GM23338 (cell line): ENCODE data around the gene BAAT. TPM values are rescaled to one million over a fixed set of nuclear protein-coding genes. Genes with fewer than 3 reads are reported as not detected.

Experiments
- ATAC-seq: fragments of 200-7000 bp; cut with Tn5 transposase; 3 replicates; pipeline ENCODE4 v1.9.1; 2020
- DNase-seq: peaks from one replicate; pipeline ENCODE4 v3.0.0-alpha.2; 2015; ENCODE audit warnings: low spot score
- H2AFZ ChIP-seq: fragments of 200-600 bp; sonication (generic); 2 replicates; pipeline ENCODE4 v1.8.0; 2016; ENCODE audit warnings: antibody characterized with exemption, mild to moderate bottlenecking, moderate library complexity
- H3F3A ChIP-seq: fragments of 200-600 bp; sonication (generic); replicated peaks from 2 replicates; pipeline ENCODE4 v1.8.0; 2017; ENCODE audit warnings: antibody characterized with exemption, mixed run types, low read depth
- H3K27ac ChIP-seq: fragments of 200-600 bp; sonication (generic); 2 replicates; pipeline ENCODE4 v1.6.1; 2016; ENCODE audit warnings: low read depth
- H3K27me3 ChIP-seq: fragments of 200-600 bp; sonication (generic); 2 replicates; pipeline ENCODE4 v1.8.0; 2016; ENCODE audit warnings: mild to moderate bottlenecking, mixed run types, moderate library complexity; ENCODE audit not compliant: insufficient read depth
- H3K36me3 ChIP-seq: fragments of 200-600 bp; sonication (generic); 2 replicates; pipeline ENCODE4 v1.8.0; 2016; ENCODE audit warnings: mild to moderate bottlenecking; ENCODE audit not compliant: insufficient read depth
- H3K4me1 ChIP-seq: fragments of 200-600 bp; sonication (generic); 2 replicates; pipeline ENCODE4 v1.8.0; 2016; ENCODE audit warnings: mild to moderate bottlenecking, moderate library complexity; ENCODE audit not compliant: insufficient read depth
- H3K4me2 ChIP-seq: fragments of 200-600 bp; sonication (generic); 2 replicates; pipeline ENCODE4 v1.7.1; 2017; ENCODE audit warnings: mixed run types
- H3K4me3 ChIP-seq: fragments of 200-600 bp; sonication (generic); 2 replicates; pipeline ENCODE4 v1.6.1; 2016; ENCODE audit warnings: mixed run types
- H3K79me2 ChIP-seq: fragments of 200-600 bp; sonication (generic); replicated peaks from 2 replicates; pipeline ENCODE4 v1.8.0; 2017; ENCODE audit warnings: mild to moderate bottlenecking; ENCODE audit not compliant: insufficient read depth
- H3K9me2 ChIP-seq: fragments of 200-600 bp; sonication (generic); 2 replicates; pipeline ENCODE4 v1.8.0; 2017; ENCODE audit not compliant: insufficient read depth
- H4K20me1 ChIP-seq: fragments of 200-600 bp; sonication (generic); replicated peaks from 2 replicates; pipeline ENCODE4 v1.8.0; 2017; ENCODE audit warnings: mild to moderate bottlenecking; ENCODE audit not compliant: insufficient read depth
- H3K27ac Mint-ChIP-seq: 2 replicates; pipeline ENCODE4 v1.8.0; 2020; ENCODE audit warnings: inconsistent platforms, mild to moderate bottlenecking, moderate library complexity, mixed read lengths
- H3K27me3 Mint-ChIP-seq: 3 replicates; pipeline ENCODE4 v1.8.0; 2022; ENCODE audit warnings: low read depth, mild to moderate bottlenecking, moderate library complexity, mixed read lengths, inconsistent platforms; ENCODE audit not compliant: insufficient read depth, poor library complexity
- H3K36me3 Mint-ChIP-seq: 3 replicates; pipeline ENCODE4 v1.8.0; 2021; ENCODE audit warnings: low read depth, mild to moderate bottlenecking, inconsistent platforms, moderate library complexity, mixed read lengths
- H3K4me1 Mint-ChIP-seq: 3 replicates; pipeline ENCODE4 v1.8.0; 2020; ENCODE audit warnings: mild to moderate bottlenecking, inconsistent platforms, mixed read lengths
- H3K4me3 Mint-ChIP-seq: 3 replicates; pipeline ENCODE4 v1.8.0; 2021; ENCODE audit warnings: moderate library complexity, mild to moderate bottlenecking, inconsistent platforms, mixed read lengths
- H3K9me3 Mint-ChIP-seq: 3 replicates; pipeline ENCODE4 v1.8.0; 2020; ENCODE audit warnings: moderate library complexity, mild to moderate bottlenecking, inconsistent platforms, mixed read lengths
- CREB1 ChIP-seq: fragments of 250-450 bp; sonication (Bioruptor Pico); IDR thresholded peaks from 2 replicates; pipeline ENCODE4 v1.5.0; 2020; ENCODE audit warnings: low read depth, mild to moderate bottlenecking, moderate library complexity
- CTCF ChIP-seq, 2 experiments: fragments of 200-600 bp in 1 of 2; sonication (generic) in 1 of 2; conservative IDR thresholded peaks; 2 replicates each; pipeline versions ENCODE4 v1.5.1 to v1.6.1; 2016 to 2017; ENCODE audit warnings: antibody characterized with exemption in 2 of 2, low read depth in 2 of 2, mild to moderate bottlenecking in 2 of 2, moderate library complexity in 1 of 2
- EZH2 ChIP-seq: fragments of 200-600 bp; sonication (generic); IDR thresholded peaks from one replicate; pipeline ENCODE4 v1.8.0; 2017; ENCODE audit warnings: antibody characterized with exemption, mild to moderate bottlenecking, low read depth; ENCODE audit not compliant: unreplicated experiment
- EZH2phosphoT487 ChIP-seq: fragments of 200-600 bp; sonication (generic); IDR thresholded peaks from one replicate; pipeline ENCODE4 v1.8.1; 2018; ENCODE audit warnings: antibody characterized with exemption; ENCODE audit not compliant: unreplicated experiment
- NANOG ChIP-seq: IDR thresholded peaks from 2 replicates; pipeline ENCODE4 v1.6.1; 2016; ENCODE audit warnings: antibody characterized with exemption, borderline replicate concordance
- POLR2AphosphoS5 ChIP-seq: IDR thresholded peaks from 2 replicates; pipeline ENCODE4 v1.6.1; 2016; ENCODE audit warnings: antibody characterized with exemption, low read depth
- STAT1 ChIP-seq: IDR thresholded peaks from one replicate; pipeline ENCODE4 v1.6.1; 2016; ENCODE audit warnings: antibody characterized with exemption; ENCODE audit not compliant: unreplicated experiment
- ZNF331 ChIP-seq: fragments of 250-450 bp; sonication (Bioruptor Pico); IDR thresholded peaks from 2 replicates; pipeline ENCODE4 v1.5.0; 2020; ENCODE audit warnings: low read depth, mild to moderate bottlenecking, moderate library complexity
- ZNF462 ChIP-seq: fragments of 250-450 bp; sonication (Bioruptor Pico); IDR thresholded peaks from 2 replicates; pipeline ENCODE4 v1.5.0; 2020; ENCODE audit warnings: mild to moderate bottlenecking, moderate library complexity
- polyA plus RNA-seq: library from polyadenylated mRNA; unstranded; fragments of >200 nt; fragmentation: Nextera tagmentation; extraction: Ambion mirVana; gene quantifications from 2 replicates; pipeline ENCODE4 v1.2.1, GENCODE V29; 2016
- total RNA-seq: library from RNA; depleted of rRNA; stranded (reverse); fragments of >200 nt; shearing (Covaris generic); gene quantifications from 2 replicates; pipeline ENCODE4 v1.2.3, GENCODE V29; 2014
- TF ChIP-seq, protein P1 (sequence below): IDR thresholded peaks from one replicate; pipeline ENCODE4 v1.6.1; 2018; ENCODE audit warnings: antibody characterized with exemption; ENCODE audit not compliant: unreplicated experiment

Gene BAAT
- total and polyA plus RNA-seq, 2 experiments from 2014 or later, result 0.08 to 0.14 TPM

GRCh38 chr9:101366038-101366756 lies 18.6 kb downstream of the BAAT start:
- Mint-ChIP-seq H3K27me3 (no peaks in the 10 kb centered on the region), H3K4me1 (peaks cover 5% of the 10 kb centered on the region; the same call in 1 of the 3 replicates), H3K27ac (no peak overlapping the region), H3K9me3 (no peaks in the 10 kb centered on the region), H3K36me3 (no peaks in the 10 kb centered on the region), H3K4me3 (no peak overlapping the region)
- H3F3A ChIP-seq, result no peaks in the 10 kb centered on the region
- H3K4me2 ChIP-seq, result no peak overlapping the region
- H3K36me3 ChIP-seq, result no peaks in the 10 kb centered on the region
- no peak overlapping the region for H2AFZ ChIP-seq
- DNase-seq (no peak), ATAC-seq (no peak)
- H3K9me2 ChIP-seq, result no peaks in the 10 kb centered on the region
- H3K27ac ChIP-seq, result no peak overlapping the region
- H3K4me1 ChIP-seq, result no peaks in the 10 kb centered on the region
- H3K79me2 ChIP-seq, result no peaks in the 10 kb centered on the region
- H3K27me3 ChIP-seq, result no peaks in the 10 kb centered on the region
- TF ChIP-seq, protein P1, sequence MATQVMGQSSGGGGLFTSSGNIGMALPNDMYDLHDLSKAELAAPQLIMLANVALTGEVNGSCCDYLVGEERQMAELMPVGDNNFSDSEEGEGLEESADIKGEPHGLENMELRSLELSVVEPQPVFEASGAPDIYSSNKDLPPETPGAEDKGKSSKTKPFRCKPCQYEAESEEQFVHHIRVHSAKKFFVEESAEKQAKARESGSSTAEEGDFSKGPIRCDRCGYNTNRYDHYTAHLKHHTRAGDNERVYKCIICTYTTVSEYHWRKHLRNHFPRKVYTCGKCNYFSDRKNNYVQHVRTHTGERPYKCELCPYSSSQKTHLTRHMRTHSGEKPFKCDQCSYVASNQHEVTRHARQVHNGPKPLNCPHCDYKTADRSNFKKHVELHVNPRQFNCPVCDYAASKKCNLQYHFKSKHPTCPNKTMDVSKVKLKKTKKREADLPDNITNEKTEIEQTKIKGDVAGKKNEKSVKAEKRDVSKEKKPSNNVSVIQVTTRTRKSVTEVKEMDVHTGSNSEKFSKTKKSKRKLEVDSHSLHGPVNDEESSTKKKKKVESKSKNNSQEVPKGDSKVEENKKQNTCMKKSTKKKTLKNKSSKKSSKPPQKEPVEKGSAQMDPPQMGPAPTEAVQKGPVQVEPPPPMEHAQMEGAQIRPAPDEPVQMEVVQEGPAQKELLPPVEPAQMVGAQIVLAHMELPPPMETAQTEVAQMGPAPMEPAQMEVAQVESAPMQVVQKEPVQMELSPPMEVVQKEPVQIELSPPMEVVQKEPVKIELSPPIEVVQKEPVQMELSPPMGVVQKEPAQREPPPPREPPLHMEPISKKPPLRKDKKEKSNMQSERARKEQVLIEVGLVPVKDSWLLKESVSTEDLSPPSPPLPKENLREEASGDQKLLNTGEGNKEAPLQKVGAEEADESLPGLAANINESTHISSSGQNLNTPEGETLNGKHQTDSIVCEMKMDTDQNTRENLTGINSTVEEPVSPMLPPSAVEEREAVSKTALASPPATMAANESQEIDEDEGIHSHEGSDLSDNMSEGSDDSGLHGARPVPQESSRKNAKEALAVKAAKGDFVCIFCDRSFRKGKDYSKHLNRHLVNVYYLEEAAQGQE, result no peak
- TF ChIP-seq ZNF331 (no peak), CREB1 (CRISPR knock-in tag) (no peak), EZH2phosphoT487 (no peak), NANOG (no peak), ZNF462 (CRISPR knock-in tag) (no peak), STAT1 (no peak), CTCF (conservative IDR thresholded peaks at IDR 0.05; ENCODE audit: low read depth in 2 of 2) (no peak), EZH2 (no peak), POLR2AphosphoS5 (no peak)
- H4K20me1 ChIP-seq, result no peaks in the 10 kb centered on the region
- H3K4me3 ChIP-seq, result no peak overlapping the region
